ENCODE results near the gene SH2D1A. TPM values are rescaled to one million over a fixed set of nuclear protein-coding genes. Genes with fewer than 3 reads are reported as not detected.
A peak's percentile ranks its signal among the peaks of the same experiment; 100 is the strongest.

SH2D1A gene
- total RNA-seq, 3 donors from 2014 or later (not counting 1 experiment from before 2014, with no cell fraction given): 58.4 to 73.6 (median 62.2) TPM

DNA sequence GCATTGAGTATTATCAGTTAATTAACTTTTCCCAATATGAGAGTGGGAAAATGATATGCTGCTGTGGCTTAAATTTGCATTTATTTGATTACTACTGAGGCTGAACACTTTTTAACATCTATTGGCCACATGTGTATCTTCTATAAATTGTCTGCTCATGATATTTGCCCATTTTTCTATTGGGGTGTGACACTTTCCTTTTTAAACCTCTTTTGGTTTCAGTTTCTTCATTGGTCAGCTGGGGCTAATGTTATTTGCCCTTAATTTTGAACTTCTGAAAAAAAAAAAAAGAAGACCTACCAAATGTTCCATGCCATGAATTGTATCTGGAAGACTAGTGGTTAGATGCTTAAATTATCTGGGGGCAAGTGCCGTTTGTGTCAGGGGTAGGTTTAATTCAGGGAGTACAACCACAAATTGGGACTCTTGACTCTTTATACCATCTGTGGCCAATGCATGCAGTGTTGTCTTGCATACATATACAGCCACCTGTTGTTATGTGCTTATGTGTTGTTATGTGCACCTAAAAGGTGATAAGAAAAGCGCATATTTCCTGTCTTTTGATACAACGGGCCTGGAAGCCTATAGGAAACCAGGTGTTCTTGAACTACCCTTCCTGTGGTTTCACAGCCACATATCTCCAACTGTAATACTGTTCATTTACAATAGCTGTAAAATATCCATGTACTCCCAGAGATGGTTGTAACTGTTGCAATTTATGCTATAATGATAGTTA lies 49.0 kb downstream of the SH2D1A start:
- intact Hi-C loops (cut with micrococcal nuclease): no loop called here
- Histone ChIP-seq H3K27ac (ENCODE audit: low read length) (peak overlapping the region; percentile 9), H3K4me3 (ENCODE audit: low read length) (no peak overlapping the region)

DNA sequence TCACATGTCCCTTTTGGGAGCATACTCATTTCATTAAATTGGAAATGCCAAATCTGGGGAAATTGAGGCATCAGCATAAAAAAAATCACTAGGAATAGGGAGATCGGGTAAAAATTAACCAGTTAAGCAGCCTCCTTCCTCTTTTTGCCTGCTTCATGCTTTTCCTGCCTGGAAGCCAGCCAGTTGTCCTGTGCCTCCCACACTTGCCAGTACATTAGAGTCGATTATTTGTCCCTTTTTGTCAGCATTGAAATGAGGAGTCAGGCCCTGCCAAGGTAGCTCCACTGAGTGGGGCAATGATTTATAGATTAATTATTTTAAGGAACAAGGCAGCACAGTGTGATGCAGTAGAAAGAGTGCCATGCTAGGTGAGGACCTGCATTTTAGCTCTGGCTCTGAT lies 55.3 kb downstream of the SH2D1A start:
- WGBS (ENCODE audit: insufficient coverage): 52% methylated on average over 2 of the region's 2 CpGs
- Histone ChIP-seq H3K4me3 (ENCODE audit: low read length) (no peak overlapping the region), H3K9me3 (ENCODE audit: control insufficient read depth, insufficient read depth, low read length) (no peaks in the 10 kb centered on the region), H3K27me3 (ENCODE audit: control insufficient read depth, insufficient read depth, low read length) (no peaks in the 10 kb centered on the region), H3K4me1 (ENCODE audit: control insufficient read depth, insufficient read depth, low read length) (no peaks in the 10 kb centered on the region), H3K36me3 (ENCODE audit: control insufficient read depth, insufficient read depth, low read length) (no peaks in the 10 kb centered on the region), H3K27ac (ENCODE audit: low read length) (no peak overlapping the region)
- intact Hi-C loops (cut with micrococcal nuclease): no loop called here
- no peak for DNase-seq
- no peaks in the 10 kb centered on the region for H3K36me3 Mint-ChIP-seq
- TF ChIP-seq, protein P1, sequence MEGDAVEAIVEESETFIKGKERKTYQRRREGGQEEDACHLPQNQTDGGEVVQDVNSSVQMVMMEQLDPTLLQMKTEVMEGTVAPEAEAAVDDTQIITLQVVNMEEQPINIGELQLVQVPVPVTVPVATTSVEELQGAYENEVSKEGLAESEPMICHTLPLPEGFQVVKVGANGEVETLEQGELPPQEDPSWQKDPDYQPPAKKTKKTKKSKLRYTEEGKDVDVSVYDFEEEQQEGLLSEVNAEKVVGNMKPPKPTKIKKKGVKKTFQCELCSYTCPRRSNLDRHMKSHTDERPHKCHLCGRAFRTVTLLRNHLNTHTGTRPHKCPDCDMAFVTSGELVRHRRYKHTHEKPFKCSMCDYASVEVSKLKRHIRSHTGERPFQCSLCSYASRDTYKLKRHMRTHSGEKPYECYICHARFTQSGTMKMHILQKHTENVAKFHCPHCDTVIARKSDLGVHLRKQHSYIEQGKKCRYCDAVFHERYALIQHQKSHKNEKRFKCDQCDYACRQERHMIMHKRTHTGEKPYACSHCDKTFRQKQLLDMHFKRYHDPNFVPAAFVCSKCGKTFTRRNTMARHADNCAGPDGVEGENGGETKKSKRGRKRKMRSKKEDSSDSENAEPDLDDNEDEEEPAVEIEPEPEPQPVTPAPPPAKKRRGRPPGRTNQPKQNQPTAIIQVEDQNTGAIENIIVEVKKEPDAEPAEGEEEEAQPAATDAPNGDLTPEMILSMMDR (IDR thresholded peaks at IDR 0.05): no peak
- no peak for ATAC-seq
- no peaks in the 10 kb centered on the region for H3K4me1 Mint-ChIP-seq
- H3K27me3 Mint-ChIP-seq (ENCODE audit: low read depth in 2 of 2): no peaks in the 10 kb centered on the region
- no peak overlapping the region for H3K27ac Mint-ChIP-seq
- no peak overlapping the region for H3K4me3 Mint-ChIP-seq
- H3K9me3 Mint-ChIP-seq: no peaks in the 10 kb centered on the region

More for the DNA sequence above, 49.0 kb downstream of the SH2D1A start:
- H3K27me3 Mint-ChIP-seq (ENCODE audit: low read depth in 2 of 2): no peaks in the 10 kb centered on the region
- WGBS (ENCODE audit: insufficient coverage): 5% methylated on average over 3 of the region's 3 CpGs
- peak overlapping the region; percentile 78 for H3K4me3 Mint-ChIP-seq
- TF ChIP-seq, protein P1 (IDR thresholded peaks at IDR 0.05): no peak
- no peaks in the 10 kb centered on the region for H3K36me3 Mint-ChIP-seq
- peaks cover 12 to 14% of the 10 kb centered on the region in 2 donors for H3K4me1 Mint-ChIP-seq
- Histone ChIP-seq H3K36me3 (ENCODE audit: control insufficient read depth, insufficient read depth, low read length) (peaks cover 2% of the 10 kb centered on the region), H3K27me3 (ENCODE audit: control insufficient read depth, insufficient read depth, low read length) (no peaks in the 10 kb centered on the region), H3K4me1 (ENCODE audit: control insufficient read depth, insufficient read depth, low read length) (peaks cover 3% of the 10 kb centered on the region), H3K9me3 (ENCODE audit: control insufficient read depth, insufficient read depth, low read length) (no peaks in the 10 kb centered on the region)
- DNase-seq (peak in 1 of 2 donors; percentile 30), ATAC-seq (peak; percentile 27 to 63 (median 54))
- H3K27ac Mint-ChIP-seq: peak overlapping the region; percentile 14 to 71
- H3K9me3 Mint-ChIP-seq: no peaks in the 10 kb centered on the region

DNA sequence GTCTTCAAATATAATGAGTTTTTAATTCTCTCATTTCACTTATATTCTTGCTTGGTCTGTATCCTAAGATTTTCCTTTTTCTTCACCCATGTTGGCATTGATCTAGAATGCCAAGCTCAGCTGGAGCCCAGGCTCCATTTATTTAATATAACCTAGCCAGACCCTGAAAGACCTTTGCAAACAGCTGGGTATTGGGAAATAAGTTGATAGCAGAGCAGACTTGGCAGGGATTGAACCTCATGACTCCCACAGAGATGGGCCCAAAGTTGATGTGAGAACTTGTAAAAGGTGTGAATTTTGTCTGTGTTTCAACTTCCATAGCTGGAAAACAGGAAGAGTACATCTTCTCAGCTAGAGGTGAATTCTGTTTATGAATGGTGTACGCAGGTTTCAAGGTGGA lies 59.5 kb downstream of the SH2D1A start:
- no peak overlapping the region for H3K4me3 ChIP-seq (ENCODE audit: low read length)
- no peaks in the 10 kb centered on the region for H3K27me3 ChIP-seq (ENCODE audit: control insufficient read depth, insufficient read depth, low read length)
- H3K4me1 Mint-ChIP-seq: no peaks in the 10 kb centered on the region
- no peak overlapping the region for H3K27ac ChIP-seq (ENCODE audit: low read length)
- ATAC-seq: no peak
- H3K36me3 ChIP-seq (ENCODE audit: control insufficient read depth, insufficient read depth, low read length): no peaks in the 10 kb centered on the region
- no peak overlapping the region for H3K4me3 Mint-ChIP-seq
- H3K27ac Mint-ChIP-seq: no peak overlapping the region
- TF ChIP-seq, protein P1 (IDR thresholded peaks at IDR 0.05): no peak
- H3K36me3 Mint-ChIP-seq: no peaks in the 10 kb centered on the region
- intact Hi-C loops (cut with micrococcal nuclease): no loop called here
- no peaks in the 10 kb centered on the region for H3K9me3 Mint-ChIP-seq
- DNase-seq: no peak
- H3K27me3 Mint-ChIP-seq (ENCODE audit: low read depth in 2 of 2): no peaks in the 10 kb centered on the region
- no peaks in the 10 kb centered on the region for H3K4me1 ChIP-seq (ENCODE audit: control insufficient read depth, insufficient read depth, low read length)
- H3K9me3 ChIP-seq (ENCODE audit: control insufficient read depth, insufficient read depth, low read length): no peaks in the 10 kb centered on the region
- WGBS (ENCODE audit: insufficient coverage): 100% methylated on average over 1 of the region's 1 CpG
